ENCODE measurements around the gene NMNAT1. TPM values are rescaled to one million over a fixed set of nuclear protein-coding genes. Genes with fewer than 3 reads are reported as not detected.

The NMNAT1 gene
- total and polyA plus RNA-seq, 8 donors: 11.4 to 19.6 (median 16.6) TPM

DNA sequence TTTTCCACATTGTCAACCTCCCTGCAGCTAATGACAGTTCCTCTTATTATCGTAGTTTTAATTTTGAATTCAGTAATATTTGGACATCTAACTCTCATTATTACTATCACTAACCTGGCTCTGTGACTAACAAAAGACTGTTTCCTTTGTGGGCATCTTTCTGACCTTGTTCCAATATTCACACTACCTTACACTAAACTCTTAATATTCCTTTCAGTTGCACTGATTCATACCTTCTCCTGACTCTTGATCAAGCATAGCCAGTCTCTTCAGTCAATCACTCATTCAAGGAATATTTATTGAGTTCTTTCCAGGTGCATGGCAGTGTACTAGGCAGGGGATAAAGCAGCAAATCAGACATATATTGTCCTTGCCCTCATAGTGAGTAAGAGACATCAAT lies 25.4 kb upstream of the NMNAT1 start:
- Histone ChIP-seq H3K27ac (no peak overlapping the region), H3K36me3 (no peaks in the 10 kb centered on the region), H3K4me3 (no peak overlapping the region), H3K27me3 (no peaks in the 10 kb centered on the region), H3K9me3 (no peaks in the 10 kb centered on the region), H3K4me1 (no peaks in the 10 kb centered on the region)
- ATAC-seq (no peak), DNase-seq (no peak)
- TF ChIP-seq, protein P1, sequence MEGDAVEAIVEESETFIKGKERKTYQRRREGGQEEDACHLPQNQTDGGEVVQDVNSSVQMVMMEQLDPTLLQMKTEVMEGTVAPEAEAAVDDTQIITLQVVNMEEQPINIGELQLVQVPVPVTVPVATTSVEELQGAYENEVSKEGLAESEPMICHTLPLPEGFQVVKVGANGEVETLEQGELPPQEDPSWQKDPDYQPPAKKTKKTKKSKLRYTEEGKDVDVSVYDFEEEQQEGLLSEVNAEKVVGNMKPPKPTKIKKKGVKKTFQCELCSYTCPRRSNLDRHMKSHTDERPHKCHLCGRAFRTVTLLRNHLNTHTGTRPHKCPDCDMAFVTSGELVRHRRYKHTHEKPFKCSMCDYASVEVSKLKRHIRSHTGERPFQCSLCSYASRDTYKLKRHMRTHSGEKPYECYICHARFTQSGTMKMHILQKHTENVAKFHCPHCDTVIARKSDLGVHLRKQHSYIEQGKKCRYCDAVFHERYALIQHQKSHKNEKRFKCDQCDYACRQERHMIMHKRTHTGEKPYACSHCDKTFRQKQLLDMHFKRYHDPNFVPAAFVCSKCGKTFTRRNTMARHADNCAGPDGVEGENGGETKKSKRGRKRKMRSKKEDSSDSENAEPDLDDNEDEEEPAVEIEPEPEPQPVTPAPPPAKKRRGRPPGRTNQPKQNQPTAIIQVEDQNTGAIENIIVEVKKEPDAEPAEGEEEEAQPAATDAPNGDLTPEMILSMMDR (IDR thresholded peaks at IDR 0.05): no peak
- intact Hi-C loops (cut with DNase I): no loop called here

DNA sequence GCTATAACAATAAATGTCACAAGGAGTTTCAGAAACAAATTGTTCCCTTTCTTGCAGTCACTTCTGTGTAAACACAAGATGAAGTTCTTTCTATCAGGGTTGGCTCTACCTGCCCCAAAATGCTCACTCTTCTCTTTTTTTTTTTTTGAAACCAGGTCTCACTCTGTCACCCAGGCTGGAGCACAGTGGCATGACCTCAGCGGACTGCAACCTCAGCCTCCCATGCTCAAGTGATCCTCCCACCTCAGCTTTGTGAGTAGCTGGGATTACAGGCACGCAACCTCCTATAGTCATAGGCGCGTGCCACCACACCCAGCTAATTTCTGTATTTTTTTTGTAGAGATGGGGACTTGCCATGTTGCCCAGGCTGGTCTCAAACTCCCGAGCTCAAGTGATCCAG lies 22.7 kb upstream of the NMNAT1 start:
- Histone ChIP-seq H3K36me3 (no peaks in the 10 kb centered on the region), H3K27me3 (no peaks in the 10 kb centered on the region), H3K4me1 (no peaks in the 10 kb centered on the region), H3K4me3 (no peak overlapping the region), H3K9me3 (no peaks in the 10 kb centered on the region), H3K27ac (no peak overlapping the region)
- TF ChIP-seq, protein P1 (IDR thresholded peaks at IDR 0.05): no peak
- DNase-seq (no peak), ATAC-seq (no peak)
- intact Hi-C loops (cut with DNase I): no loop called here

DNA sequence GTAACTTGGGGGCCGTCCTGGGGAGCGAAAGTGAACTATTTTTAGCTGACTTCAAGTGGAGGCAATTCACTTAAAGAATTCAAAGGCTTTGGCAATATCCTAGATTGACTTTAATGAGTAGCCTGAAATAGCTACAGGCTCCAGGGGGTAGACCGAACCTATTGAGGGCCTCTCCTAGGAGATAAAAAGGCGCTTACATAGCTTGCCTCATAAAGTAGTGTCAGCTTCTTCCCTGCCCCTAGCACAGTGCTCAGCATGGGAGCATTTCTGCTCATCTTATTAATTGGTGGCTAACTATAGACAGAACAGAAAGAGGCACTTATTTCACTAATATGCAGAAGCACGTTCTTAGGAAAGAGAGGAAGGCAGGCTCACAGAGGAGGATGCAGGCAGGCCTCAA lies 20.9 kb upstream of the NMNAT1 start:
- no peaks in the 10 kb centered on the region for H3K9me3 ChIP-seq
- DNase-seq (no peak), ATAC-seq (peak; percentile 84)
- H3K36me3 ChIP-seq: no peaks in the 10 kb centered on the region
- H3K27me3 ChIP-seq: no peaks in the 10 kb centered on the region
- TF ChIP-seq, protein P1 (IDR thresholded peaks at IDR 0.05): no peak
- intact Hi-C loops (cut with DNase I): no loop called here
- no peak overlapping the region for H3K27ac ChIP-seq
- no peak overlapping the region for H3K4me3 ChIP-seq
- no peaks in the 10 kb centered on the region for H3K4me1 ChIP-seq

DNA sequence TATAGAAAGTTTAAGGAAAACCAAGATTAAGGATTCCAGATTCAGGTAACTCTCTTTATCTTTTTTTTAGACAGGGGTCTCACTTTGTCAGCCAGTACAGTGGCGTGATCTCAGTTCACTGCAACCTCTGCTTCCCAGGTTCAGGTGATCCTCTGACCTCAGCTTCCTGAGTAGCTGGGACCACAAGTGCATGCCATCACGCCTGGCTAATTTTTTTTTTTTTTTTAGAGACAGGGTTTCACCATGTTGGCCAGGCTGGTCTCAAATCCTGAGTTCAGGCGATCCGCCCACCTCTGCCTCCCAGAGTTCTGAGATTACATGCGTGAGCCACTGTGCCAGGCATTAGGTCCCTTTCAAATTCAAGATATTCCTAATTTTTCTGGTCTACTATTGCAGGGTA lies 16.0 kb upstream of the NMNAT1 start:
- intact Hi-C loops (cut with DNase I): no loop called here
- no peak overlapping the region for H3K4me3 ChIP-seq
- H3K9me3 ChIP-seq: no peaks in the 10 kb centered on the region
- H3K27ac ChIP-seq: no peak overlapping the region
- TF ChIP-seq, protein P1 (IDR thresholded peaks at IDR 0.05): no peak
- H3K36me3 ChIP-seq: peaks cover 0 to 38% of the 10 kb centered on the region in 2 donors
- H3K4me1 ChIP-seq: no peaks in the 10 kb centered on the region
- no peaks in the 10 kb centered on the region for H3K27me3 ChIP-seq
- DNase-seq (no peak), ATAC-seq (no peak)

DNA sequence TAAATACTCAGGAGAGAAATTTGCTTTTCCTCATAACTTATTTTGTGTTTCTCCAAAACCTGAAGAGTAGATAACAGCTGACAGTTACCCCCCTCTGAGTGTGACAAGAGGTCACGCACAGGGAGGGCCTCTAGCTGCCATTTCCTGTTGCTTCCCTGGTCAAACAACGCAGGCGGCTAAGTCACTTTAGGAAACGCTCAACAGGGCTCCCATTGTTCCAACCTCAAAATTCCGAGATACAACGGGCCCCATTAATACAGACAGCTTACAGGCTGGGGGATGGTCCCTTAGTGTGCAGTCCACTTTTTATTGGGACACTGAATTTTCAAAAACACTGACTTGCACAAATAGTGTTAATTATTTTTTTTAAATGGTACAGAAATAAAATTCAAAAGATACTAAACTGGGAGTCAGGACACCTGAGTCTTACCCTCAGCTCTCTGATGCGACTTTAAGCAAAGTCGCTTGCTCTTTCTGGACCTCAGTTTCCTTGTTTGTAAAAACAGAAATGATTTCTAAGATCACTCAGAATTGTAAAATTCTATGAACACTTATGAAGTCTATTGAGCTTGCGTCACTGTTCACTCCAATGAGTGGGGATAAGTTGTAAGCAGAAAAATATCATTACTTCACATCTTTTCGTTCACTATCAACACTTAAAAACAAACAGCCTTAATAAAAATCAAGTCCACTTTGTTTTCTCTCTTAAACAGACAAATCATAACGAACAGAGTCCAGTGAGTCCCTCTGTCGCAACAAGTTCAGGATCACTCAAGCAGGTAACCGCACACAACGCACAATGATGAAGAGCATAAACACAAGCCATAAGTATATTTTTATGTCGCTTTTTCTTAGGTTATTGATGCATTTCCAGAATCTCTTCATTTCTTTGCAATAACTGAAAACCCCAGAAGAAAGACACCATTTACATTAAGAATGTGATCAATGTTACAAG lies 13.6 kb upstream of the NMNAT1 start:
- Histone ChIP-seq H3K27me3 (no peaks in the 10 kb centered on the region), H3K9me3 (no peaks in the 10 kb centered on the region), H3K4me1 (no peaks in the 10 kb centered on the region), H3K4me3 (no peak overlapping the region), H3K36me3 (peaks cover 0 to 59% of the 10 kb centered on the region in 2 donors), H3K27ac (no peak overlapping the region)
- DNase-seq (no peak), ATAC-seq (no peak)
- intact Hi-C loops (cut with DNase I): loop anchor here in 1 of 2 donors (10.0 kb wide), 1 partner anchor 55 kb away; no protein-coding TSS in a partner anchor
- TF ChIP-seq, protein P1 (IDR thresholded peaks at IDR 0.05): no peak

All from left lung (tissue), 10 donors.